Activated CD4-positive, alpha-beta T cell treated with anti-CD3 and anti-CD28 coated beads, Interleukin-2, amount 50 U/mL, for 4 hours (primary cell): Measurements from ENCODE around the gene NXPE1.

Source experiments
- DNase-seq, 2 experiments: peaks; one replicate each; pipeline ENCODE4 v3.0.0-alpha.2; 2020

Gene NXPE1

DNA sequence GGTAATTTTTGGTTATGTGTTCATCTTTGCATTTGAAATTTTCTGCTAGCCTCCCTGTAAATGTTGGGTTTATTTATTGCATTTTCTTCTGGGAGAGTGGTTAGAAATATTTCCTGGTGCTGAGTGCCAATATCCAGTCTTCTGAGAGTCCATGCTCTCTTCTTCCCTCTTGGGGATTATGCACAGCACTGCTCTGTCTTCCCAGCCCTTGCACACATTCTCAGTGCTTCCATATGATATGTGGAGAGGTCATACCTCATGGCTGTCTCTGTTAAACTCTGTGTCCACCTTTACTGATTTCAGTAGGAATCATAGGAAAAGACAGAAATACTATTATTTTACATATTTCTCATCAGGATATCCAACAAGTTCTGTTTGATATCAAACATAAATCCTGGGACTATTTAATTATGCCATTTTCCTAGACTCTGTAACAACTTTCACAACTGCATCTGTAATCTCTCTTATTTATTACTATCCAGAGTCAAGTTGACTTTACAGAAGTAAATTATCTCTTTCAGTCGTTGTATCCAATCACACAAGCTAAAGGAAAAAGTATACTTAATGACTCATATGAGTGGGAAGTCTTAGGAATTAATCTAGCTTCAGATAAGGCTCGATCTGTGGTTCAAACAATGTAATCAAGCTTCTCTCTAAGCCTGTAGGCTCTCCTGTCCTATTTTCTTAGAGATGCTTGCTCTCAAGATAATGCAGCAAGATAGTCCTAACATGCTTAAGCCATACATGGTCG lies 2.7 kb upstream of the NXPE1 start:
- DNase-seq, result no peak

- no peak for DNase-seq
Measured at GRCh38 chr11:114556135-114556534, 3.5 kb downstream of the NXPE1 start.

- no peak for DNase-seq
Measured at GRCh38 chr11:114553642-114554041, 6.0 kb downstream of the NXPE1 start.

DNA sequence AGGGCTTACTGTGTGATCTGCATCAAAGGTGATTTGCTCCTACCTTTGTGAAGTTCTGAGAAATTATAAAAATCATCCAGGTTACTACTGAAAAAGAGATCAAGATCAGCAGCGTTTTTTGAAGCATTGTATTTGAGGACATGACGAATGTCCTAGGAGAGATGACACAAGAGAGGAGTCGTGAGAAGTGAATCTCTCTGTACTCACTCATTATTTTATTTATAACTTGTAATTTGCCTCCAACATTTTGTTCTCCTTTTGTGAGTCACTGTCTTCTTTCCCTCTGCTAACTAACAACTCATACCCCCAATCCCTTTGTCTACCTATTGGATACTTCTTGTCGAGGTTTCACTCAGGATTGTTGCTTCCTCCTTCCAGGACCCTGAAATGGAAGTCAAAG lies 8.6 kb downstream of the NXPE1 start:
- no peak for DNase-seq

DNA sequence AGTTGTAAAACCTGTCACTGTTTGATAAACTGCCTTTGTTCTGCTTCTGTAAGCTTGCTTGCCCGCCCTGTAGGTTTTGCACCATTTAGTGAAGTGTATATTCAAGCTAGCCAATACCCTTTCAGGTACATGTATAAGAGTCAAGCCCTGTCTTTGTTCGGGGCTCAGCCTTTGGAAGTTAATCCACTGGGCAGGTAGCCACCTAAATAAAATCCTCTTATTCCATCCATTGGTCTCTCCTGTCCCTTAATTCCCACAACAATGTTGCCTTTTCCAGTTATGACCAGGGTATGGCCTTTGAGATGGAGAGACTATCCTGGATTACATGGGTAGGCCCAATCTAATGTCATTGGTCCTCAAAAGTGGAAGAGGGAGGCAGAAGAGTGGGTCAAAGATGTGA lies 34.0 kb downstream of the NXPE1 start:
- DNase-seq, result no peak

GRCh38 chr11:114524122-114524521 lies 35.6 kb downstream of the NXPE1 start:
- DNase-seq, result no peak

GRCh38 chr11:114522818-114523217 lies 36.9 kb downstream of the NXPE1 start:
- no peak for DNase-seq

GRCh38 chr11:114511538-114511937 lies 48.1 kb downstream of the NXPE1 start:
- DNase-seq, result no peak

DNA sequence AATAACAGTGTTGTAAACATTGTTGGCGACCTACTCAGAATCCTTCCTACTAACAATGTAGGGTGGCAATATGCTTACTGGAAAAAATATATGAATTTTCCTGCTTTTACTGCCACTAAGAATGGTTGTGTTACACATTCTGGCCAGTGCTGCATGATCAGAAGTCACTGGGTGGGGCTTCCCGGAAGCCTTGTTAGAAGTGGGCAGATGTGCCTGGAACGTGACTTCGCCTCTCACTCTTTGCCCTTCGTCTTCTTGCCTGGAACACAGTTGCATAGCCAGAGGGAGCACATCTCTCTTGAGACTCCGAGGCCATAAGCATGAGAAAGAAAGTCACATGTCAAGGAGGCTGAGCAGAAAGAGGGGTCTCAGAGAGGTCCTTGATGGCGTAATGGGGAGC lies 48.6 kb downstream of the NXPE1 start:
- no peak for DNase-seq

GRCh38 chr11:114501901-114502300 lies 57.8 kb downstream of the NXPE1 start:
- no peak for DNase-seq

DNA sequence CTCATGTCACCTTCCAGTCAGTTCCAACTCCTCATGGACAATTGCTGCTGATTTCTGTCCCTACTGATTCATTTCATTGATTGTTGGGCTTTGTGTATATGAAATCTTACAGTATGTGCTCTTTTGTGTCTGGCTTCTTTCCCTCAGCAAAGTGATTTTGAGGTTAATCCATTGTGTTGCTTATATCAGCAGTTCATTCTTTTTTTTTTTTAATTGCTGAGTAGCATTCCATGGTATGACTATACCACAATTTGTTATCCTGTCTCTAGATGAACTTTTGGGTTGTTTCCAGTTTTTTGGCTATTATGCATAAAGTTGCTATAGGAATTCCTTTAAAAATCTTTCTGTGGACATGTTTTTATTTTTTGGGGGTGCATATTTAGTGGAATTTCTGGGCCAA lies 59.9 kb downstream of the NXPE1 start:
- DNase-seq, result no peak

- no peak for DNase-seq
Measured at GRCh38 chr11:114496915-114497314, 62.8 kb downstream of the NXPE1 start.

GRCh38 chr11:114483929-114484328 lies 75.8 kb downstream of the NXPE1 start:
- DNase-seq, result no peak

GRCh38 chr11:114482114-114482513 lies 77.6 kb downstream of the NXPE1 start:
- DNase-seq, result no peak

GRCh38 chr11:114479331-114479730 lies 80.3 kb downstream of the NXPE1 start:
- no peak for DNase-seq

GRCh38 chr11:114478768-114479167 lies 80.9 kb downstream of the NXPE1 start:
- no peak for DNase-seq

DNA sequence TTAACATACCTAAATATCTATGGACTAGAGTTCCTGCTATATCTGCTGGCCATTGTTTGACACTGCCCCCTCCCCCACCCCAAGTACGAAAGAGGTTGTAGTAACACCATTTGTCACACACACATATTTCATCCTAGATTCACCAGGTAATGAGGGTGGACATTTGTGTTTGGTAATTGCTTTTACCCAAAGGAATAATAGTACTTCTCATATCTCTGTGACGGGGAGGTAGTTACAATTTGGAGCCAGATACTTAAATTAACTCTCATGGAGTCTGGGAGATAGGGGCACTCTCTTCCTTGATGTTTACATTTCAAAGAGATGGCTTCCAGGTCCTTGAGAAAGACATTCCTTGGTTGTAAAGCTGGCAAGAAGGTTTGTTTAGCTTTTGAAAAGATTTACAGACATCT lies 81.7 kb downstream of the NXPE1 start:
- no peak for DNase-seq

GRCh38 chr11:114472661-114473060 lies 87.0 kb downstream of the NXPE1 start:
- DNase-seq, result no peak
